Kasumi-1 (cell line): ENCODE data around the gene ENPEP.

Experiments
- DNase-seq, 2 experiments: peaks; one replicate each; lab custom pipeline; 2025; lab: John Stamatoyannopoulos, UW

The ENPEP gene

GRCh38 chr4:110602061-110602460 lies 126.1 kb downstream of the ENPEP start:
- DNase-seq, result no peak

- no peak for DNase-seq
Measured at GRCh38 chr4:110605077-110605476, 129.1 kb downstream of the ENPEP start.

- DNase-seq, result no peak
Measured at GRCh38 chr4:110609044-110609750, 133.2 kb downstream of the ENPEP start.

GRCh38 chr4:110610620-110610939 lies 134.6 kb downstream of the ENPEP start:
- no peak for DNase-seq

GRCh38 chr4:110610940-110611831 lies 135.2 kb downstream of the ENPEP start:
- DNase-seq, result no peak

- DNase-seq, result no peak
Measured at GRCh38 chr4:110611968-110612447, 136.1 kb downstream of the ENPEP start.

- no peak for DNase-seq
Measured at GRCh38 chr4:110612631-110613269, 136.8 kb downstream of the ENPEP start.

GRCh38 chr4:110613745-110614144 lies 137.8 kb downstream of the ENPEP start:
- DNase-seq, result no peak

GRCh38 chr4:110614173-110614963 lies 138.4 kb downstream of the ENPEP start:
- no peak for DNase-seq
